Dermis microvascular lymphatic vessel endothelial cell (primary cell): ENCODE measurements around the gene BCR. TPM values are rescaled to one million over a fixed set of nuclear protein-coding genes. Genes with fewer than 3 reads are reported as not detected.

ENCODE experiments used
- DNase-seq, 2 donors: peaks; one replicate each; pipeline versions ENCODE4 v3.0.0 to v3.0.0-alpha.2; 2010; ENCODE audit warnings: low read depth in 2 of 2
- total RNA-seq: library from RNA; depleted of rRNA; stranded (reverse); fragments of >200 nt; gene quantifications from 2 replicates; pipeline ENCODE4 v1.2.1, GENCODE V29; 2014

Gene BCR
- total RNA-seq, 1 donor from 2014 or later: 95.9 TPM

GRCh38 chr22:23272834-23273233 is 92.5 kb downstream of the BCR start:
- no peak for DNase-seq

- no peak for DNase-seq
Observed at GRCh38 chr22:23273445-23274145, 93.3 kb downstream of the BCR start.

DNA sequence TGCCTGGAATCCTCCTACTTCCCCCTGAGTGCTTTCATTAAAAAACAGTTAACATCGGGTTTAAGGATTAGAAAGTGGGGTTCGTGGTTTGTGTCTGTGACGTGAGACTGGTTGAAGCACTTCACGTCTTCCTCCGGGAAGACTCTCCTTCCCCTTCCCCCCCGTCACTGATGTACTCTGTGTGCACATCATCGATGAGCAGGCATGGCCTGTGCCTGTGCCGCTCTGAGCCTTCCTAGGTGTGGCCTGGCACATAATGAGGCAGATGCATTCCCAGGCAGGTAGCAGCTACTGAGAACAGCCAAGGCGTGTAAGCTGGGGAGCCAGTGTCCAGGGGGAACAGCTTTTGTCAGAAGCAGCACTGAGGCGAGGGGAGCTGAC is 93.8 kb downstream of the BCR start:
- DNase-seq: no peak

GRCh38 chr22:23274891-23275694 is 94.8 kb downstream of the BCR start:
- no peak for DNase-seq

- DNase-seq: no peak
Observed at GRCh38 chr22:23275751-23276150, 95.4 kb downstream of the BCR start.

- peak in 1 of 2 donors; percentile 63 for DNase-seq
Observed at GRCh38 chr22:23276656-23277582, 96.6 kb downstream of the BCR start.

DNA sequence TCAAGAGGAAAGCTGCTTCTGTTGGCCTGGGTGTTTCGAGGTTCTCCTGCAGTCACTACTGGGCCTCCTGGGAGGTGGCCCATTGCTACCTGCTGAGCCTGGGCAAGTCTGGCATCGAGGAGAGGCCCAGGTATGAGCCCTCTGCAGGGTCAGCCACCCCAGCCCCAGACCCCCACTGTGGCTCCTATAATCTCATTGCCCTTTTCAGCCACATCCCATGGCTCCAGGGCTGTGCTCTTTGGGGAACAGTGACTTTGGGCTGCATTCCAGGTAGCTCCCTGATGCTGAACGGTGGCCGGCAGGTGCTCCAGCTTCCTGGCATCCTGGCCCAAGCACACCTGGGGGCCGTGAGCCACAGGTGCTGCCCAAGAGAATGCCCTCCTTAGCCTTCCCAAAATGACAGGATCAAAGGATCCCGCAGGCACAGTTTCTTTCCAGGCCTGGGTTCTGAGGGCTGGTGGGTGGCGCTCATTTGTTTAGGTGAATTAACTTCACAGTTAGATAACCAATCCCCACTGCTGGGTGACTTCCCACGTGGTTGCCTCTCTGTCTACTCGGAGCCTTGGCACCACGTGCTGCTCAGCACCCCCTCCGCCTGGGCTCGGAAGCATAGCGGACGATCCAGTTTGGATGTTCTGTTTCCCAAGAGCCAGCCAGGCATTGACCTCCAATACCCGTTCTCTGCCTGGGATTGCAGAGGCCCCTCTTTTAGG is 97.4 kb downstream of the BCR start:
- no peak for DNase-seq

DNA sequence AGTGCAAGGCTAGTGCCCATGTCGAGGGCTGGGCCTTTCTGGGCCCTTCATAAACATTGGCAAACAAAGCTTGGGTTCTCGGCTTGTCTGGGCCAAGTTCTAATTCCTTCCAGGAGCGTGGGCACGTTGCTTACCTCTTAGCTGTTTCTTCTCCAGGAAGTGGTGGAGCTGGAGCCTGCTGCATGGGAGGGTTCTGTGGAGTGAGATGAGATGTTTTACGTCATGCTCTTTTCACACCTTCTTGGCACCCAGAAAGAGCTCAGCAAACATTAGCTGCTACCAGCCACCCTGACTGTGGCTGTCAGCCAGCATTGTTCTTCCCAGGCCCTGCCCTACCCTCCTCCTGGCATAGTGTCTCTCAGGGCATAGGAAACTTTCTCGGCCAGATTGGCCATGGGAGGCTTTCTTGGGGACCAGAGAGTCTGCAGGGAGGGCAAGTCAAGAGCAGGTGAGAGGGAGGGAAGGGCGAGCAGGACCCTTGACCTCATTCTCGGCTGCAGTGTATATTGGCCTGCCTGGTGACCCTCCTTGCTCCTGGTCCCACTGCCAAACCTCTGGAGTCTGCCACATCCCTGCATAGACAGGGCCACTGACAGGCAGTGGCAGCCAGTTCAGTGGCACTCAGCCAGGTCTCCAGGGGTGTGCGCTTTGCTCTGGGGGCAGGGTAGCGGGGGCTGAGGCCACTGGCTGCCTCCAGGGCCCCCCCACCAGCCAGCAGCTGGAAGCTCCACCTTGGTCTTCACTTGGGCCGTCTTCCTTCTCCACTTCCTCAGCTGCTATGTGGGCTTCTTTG is 98.8 kb downstream of the BCR start:
- peak in 1 of 2 donors; percentile 35 for DNase-seq

- DNase-seq: no peak
Observed at GRCh38 chr22:23279781-23280180, 99.5 kb downstream of the BCR start.

- no peak for DNase-seq
Observed at GRCh38 chr22:23280356-23281052, 100.2 kb downstream of the BCR start.

- DNase-seq: no peak
Observed at GRCh38 chr22:23281053-23281405, 100.7 kb downstream of the BCR start.

GRCh38 chr22:23281406-23282088 is 101.2 kb downstream of the BCR start:
- peak in 1 of 2 donors; percentile 83 for DNase-seq

GRCh38 chr22:23282089-23282501 is 101.8 kb downstream of the BCR start:
- DNase-seq: peak in 1 of 2 donors; percentile 86

- DNase-seq: no peak
Observed at GRCh38 chr22:23282516-23282915, 102.2 kb downstream of the BCR start.

GRCh38 chr22:23282986-23283385 is 102.7 kb downstream of the BCR start:
- DNase-seq: no peak

- no peak for DNase-seq
Observed at GRCh38 chr22:23283591-23284503, 103.5 kb downstream of the BCR start.

DNA sequence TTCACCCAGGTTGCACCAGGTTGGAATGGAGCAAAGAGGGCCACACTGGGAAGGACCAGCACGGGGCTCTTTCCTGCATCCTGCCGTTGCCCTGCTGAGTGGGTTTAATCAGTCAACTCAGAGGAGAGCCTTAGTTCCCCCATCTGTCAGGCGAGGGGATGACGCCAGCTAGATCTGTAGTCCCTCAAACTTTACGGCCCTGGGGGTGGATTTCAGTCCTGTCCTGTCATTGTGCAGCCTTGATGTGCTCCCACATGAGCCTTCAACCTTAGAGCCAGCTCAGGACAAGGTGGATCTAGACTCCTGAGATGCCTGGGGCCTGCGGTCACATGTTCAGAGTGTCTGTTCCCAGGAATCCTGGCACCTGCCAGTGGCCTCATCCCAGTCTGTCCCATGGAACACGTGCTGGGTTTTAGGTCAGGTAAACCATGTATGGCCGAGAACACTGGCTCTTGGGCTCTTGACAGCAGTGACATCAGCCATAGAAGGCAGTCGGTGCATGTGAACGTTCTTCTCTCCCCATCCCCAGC is 104.3 kb downstream of the BCR start:
- no peak for DNase-seq

- DNase-seq: no peak
Observed at GRCh38 chr22:23285236-23285635, 104.9 kb downstream of the BCR start.
